GM18951 (cell line): ENCODE data around the gene ANO2.

Source experiments
- POLR2A ChIP-seq: IDR thresholded peaks from 4 replicates; pipeline ENCODE4 v1.6.1; 2011; ENCODE audit warnings: mild to moderate bottlenecking; ENCODE audit not compliant: insufficient read length, insufficient read depth; ENCODE audit errors: extremely low read depth
- in situ Hi-C: fragments of 300-500 bp; cut with MboI; formaldehyde crosslinking; loops from one replicate; pipeline ENCODE4 v1.12.0; 2022; ENCODE audit warnings: low sequenced_read_pairs, mixed read lengths, inconsistent platforms; ENCODE audit not compliant: unreplicated experiment

ANO2 gene

DNA sequence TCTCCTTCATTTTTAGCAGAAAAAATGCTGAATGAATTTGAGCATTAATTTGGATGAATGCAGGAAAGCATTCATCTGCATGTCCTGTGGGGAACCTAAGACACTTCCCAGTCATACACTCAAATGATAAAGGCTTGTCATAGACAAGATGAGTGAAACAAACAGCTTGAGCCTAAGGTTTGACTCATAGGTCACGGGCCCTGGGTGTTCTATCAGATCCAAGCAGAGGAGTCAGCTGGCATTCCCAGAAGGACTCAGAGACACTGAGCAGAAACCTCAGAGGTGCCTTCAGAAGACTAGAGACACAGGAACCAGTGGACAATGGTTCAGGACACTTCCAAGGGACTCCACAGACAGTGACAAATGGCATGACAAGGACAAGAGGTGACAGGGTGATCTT lies 329.3 kb downstream of the ANO2 start:
- TF ChIP-seq POLR2A = no peak
- in situ Hi-C loops = no loop called here

DNA sequence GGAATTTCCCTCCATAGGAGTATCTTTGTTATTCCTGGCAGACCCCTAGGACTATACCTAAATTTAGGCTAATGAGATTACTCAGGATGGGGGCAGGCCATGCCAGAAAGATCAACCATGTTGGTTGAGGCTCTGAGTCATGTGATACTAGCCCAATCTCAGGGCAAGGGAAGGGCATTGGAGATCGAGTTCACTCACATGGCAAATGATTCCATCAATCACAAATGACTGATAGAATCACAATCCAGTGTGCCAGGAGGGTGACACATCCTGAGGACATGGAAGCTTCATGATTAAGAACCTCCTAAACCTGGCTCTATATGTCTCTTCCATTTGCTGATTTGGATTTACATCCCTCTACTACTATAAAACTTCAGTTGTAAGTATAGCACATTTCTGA lies 330.8 kb downstream of the ANO2 start:
- in situ Hi-C loops = no loop called here
- no peak for TF ChIP-seq POLR2A

DNA sequence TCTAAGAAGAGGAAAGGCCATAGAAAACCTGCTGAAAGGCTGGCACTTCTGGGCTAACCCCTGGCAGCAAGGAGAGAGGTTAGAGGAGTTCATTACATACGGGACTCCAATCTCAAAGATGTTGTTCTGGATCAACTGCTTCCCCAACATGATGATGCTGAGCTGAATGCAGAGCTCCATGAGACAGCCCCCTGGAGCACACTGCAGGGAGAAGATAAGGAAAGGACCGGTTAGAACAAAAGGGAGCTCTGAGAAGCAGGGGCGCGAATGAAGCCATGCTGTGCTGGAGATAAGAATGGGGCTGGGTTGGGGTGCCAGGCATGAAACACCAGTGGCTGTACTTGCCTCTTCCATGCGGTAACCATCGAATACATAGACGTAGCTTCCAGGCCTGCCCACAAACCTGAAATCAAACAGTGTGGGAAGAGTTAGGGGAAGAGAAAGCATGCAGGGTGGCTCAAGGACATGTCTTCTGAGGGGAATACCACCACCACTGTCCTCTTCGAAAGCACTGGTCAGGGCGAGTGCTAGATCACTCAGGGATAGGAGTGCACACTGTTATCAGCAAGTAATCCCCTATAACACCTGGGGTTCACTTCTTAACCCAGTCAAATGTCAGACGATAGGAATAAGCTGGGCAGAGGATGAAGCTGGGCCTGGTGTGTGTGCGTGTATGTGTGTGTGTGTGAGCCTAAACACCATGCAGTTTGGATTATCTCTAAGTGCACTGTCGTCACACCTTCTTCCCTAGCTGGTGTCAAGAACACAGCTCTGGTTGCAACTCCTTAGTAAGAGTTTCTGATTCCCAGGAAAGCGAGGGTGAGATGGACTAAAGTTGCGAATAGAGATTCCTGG lies 332.3 kb downstream of the ANO2 start:
- TF ChIP-seq POLR2A = no peak
- in situ Hi-C loops = no loop called here

DNA sequence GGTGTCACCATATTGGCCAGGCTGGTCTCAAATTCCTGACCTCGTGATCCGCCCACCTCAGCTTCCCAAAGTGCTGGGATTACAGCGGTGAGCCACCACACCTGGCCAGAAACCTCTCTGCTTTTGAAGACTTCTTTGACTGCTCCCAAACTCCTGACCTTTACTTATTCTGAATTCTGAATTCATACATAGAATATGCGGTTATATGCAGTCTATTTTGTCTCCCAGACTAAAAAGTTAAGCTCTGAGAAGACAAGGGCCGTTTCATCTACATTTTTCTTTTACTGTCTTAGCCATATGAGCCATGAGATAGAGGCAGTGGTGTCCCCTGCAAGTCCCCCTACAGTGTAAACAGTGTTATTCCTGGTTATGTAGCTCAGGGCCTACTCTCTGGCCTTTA lies 333.9 kb downstream of the ANO2 start:
- no peak for TF ChIP-seq POLR2A
- in situ Hi-C loops = no loop called here

DNA sequence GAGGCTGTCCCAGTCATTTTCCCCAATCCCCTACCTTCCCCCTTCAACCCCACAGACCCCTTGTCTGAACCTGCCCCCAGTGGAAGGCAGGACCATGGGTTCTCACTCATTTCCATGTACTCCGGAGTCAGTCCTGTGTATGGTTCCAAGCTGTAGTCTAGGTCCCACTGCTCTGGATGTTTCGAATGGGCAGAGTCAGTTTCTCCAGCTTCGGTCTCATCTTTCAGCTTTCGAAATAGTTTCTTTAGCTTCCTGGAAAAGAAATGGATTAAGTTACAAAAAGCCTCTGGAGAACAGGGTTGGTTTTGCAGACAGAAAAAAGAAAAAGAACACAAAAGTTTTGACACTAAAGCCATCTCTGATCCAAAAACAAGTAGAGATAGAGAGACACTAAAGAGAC lies 345.7 kb downstream of the ANO2 start:
- no peak for TF ChIP-seq POLR2A
- in situ Hi-C loops = no loop called here

DNA sequence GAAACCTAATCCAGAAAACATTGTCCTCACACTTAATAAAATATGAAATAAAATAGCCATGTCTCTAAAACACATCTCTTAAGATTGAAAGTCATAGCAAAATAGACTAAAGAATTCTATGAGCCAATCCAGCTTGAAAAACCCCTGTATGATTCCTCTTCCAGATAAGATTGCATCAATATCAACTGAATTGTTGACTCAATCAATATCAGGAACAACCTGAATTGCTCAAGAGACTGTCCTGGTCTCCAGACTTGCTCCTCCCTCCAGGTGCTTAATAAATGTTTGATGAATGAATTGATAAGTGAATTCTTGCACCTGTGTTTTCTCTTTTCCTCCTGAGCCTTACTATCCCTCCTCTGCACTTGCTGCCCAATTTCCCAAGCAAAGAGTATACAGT lies 351.1 kb downstream of the ANO2 start:
- TF ChIP-seq POLR2A = no peak
- in situ Hi-C loops = no loop called here

DNA sequence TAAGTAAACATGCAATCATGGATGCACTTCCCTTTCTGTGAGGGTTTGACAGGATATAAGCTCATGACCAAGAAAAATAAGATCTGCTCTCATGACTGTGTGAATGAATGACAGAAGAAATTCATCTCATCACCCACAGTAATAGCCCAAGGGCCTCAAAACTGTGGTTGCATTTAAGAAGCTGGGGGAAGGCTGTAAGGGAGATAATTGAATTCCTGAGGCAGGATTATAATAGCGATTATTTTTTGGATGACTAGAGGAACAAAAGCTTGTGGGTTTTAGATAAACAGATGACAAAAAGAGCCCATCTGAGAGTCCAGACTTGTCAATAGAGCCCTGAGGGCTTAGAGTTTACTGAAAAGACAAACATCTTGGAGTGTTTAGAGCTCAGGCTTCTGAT lies 352.0 kb downstream of the ANO2 start:
- in situ Hi-C loops = no loop called here
- TF ChIP-seq POLR2A = no peak

DNA sequence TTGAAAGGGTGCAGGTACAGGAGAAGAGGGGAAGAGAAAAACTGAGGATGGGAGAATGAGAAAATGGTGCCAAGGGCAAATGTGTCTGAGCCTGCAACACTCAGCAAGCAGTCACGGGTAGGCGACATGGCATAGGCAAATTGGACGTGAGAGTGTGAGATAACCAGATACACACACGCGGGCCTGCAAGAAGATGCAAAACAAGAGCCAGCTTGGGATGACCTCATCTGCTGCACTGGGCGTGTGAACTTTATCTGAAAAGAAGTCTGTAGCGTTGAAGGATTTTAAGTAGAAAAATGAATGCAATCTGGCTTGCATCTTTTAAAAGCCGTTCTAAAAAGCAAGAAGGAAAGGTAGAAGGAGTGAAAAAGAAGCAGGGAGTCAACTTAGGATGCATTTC lies 352.7 kb downstream of the ANO2 start:
- TF ChIP-seq POLR2A = no peak
- in situ Hi-C loops = no loop called here

DNA sequence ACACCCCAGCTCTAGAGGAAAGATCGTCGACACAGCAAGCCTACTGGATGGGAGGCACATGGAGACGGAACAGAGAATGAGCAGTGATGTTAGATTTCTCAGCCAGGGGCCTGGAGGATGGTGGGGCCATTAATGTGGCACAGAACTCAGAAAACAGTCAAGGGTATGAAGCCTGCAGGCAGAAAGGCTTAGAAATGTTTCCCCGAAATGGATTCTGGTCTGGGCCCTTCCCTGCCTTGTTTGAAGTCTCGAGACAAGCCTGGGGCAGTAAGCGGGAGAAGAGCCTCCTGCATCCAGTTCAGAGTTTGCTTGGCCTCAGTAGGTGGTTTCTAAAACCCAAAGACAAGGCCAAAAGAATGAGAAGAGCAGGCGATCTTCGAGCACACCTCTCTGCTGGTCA lies 354.7 kb downstream of the ANO2 start:
- in situ Hi-C loops = no loop called here
- no peak for TF ChIP-seq POLR2A

DNA sequence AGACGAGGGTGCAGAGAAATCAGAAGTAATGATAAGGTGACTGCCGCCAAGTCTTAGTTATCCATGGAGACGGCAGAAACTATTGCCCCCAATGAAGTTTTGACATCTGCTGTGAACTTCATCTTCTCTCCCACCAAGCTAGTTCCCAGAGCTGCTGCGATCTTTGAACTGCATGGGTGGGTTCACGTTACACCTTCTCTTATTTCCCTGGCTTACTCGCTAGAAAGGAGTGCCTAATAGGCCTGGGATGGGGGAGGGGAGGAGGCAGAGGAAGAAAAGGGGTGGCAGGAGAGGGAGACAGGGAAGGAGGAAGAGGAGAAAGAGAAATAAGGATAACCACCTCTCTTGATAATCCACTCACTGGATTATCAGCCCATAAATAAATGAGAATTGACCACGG lies 356.0 kb downstream of the ANO2 start:
- TF ChIP-seq POLR2A = no peak
- in situ Hi-C loops = no loop called here

DNA sequence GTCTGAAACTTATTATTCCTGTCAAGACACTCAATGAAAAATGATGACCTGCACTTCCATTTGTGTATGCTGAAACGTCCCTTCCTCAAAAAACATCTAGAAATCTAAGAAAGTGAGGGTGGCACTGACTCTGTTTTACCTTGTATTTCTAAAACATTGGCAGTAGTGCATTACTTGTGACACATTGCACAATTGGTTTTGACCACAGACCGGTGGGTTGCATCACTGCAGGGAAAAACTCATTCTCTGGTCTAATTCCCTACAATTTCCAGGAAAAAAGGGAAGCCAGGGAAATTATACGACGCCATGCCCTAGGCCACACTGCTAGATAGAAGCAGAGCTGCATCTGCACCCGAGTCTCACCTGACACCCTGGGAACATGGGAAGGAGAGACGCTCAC lies 356.5 kb downstream of the ANO2 start:
- no peak for TF ChIP-seq POLR2A

DNA sequence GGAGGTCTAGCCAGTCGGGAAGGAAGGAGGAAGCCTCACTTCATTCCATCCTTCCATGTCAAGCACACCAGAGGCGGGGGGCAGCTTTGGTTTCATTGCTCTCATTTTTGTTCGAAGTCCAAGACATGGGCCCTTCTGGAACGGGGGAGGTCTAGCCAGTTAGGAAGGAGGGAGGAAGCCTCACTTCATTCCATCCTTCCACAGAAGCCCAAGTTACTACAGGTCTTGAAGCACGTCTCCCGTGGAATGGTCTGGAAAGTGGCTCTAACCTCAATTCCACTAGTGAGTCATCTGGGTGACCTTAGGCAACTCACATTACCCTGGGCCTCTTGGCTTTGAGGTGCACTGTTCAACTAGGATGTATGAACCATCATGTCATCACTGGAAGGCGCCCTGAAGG lies 356.9 kb downstream of the ANO2 start:
- in situ Hi-C loops = no loop called here
- no peak for TF ChIP-seq POLR2A

More for the DNA sequence above, 356.5 kb downstream of the ANO2 start:
- in situ Hi-C loops = no loop called here

DNA sequence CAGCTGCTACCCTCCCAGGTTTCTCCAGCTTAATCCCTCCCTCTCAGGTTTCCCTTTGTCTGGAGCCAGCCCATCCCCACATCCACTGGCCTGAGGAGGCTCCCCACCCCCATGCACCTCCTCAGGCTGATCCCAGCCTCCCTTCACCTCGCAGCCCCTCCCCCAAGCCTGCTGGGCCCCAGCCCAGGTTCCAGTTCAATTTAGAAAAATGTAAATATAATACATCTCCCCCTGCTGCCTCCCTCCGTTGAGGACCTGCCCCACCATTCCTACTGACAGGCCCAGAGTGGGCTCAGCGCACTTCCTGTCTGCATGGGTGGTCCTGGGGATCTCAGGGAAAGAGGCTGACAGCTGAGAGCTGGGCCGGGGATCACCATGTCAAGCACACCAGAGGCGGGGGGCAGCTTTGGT lies 357.3 kb downstream of the ANO2 start:
- in situ Hi-C loops = no loop called here

DNA sequence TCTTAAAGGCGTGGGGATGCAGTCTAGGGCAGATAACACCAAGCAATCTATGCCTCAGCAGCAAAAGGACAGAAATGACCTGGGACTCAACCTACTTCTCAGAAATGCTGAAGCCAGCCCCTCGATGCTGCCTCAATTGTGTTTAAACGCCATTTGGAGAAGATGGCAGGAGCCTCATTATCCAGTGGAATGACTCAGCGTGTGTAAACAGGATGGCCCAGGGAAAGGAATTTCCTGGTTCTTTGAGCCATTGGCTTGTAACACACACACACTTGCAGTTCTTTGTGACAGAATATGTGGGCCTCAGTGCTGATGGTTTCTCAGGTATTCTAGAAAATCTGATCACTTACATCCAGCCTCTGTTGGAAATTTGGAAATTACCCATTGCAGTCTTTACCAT lies 358.9 kb downstream of the ANO2 start:
- TF ChIP-seq POLR2A = no peak
- in situ Hi-C loops = no loop called here

More for the DNA sequence above, 357.3 kb downstream of the ANO2 start:
- no peak for TF ChIP-seq POLR2A
